Measurements from ENCODE around the gene TECTA.
"Not testable (repeated sequence)": the region's sequence is repeated elsewhere in the genome, so short reads cannot be mapped to it uniquely, and the experiment has no call there.

The TECTA gene

GRCh38 chr11:121157756-121158155 is 56.7 kb downstream of the TECTA start:
- TF ChIP-seq CTCF (conservative IDR thresholded peaks at IDR 0.05): no peak
- no peak overlapping the region for H3K27ac ChIP-seq

GRCh38 chr11:121159741-121160140 is 58.7 kb downstream of the TECTA start:
- TF ChIP-seq CTCF (conservative IDR thresholded peaks at IDR 0.05): no peak
- peak overlapping the region; percentile 35 for H3K27ac ChIP-seq

GRCh38 chr11:121161349-121161917 is 60.4 kb downstream of the TECTA start:
- no peak overlapping the region for H3K27ac ChIP-seq
- TF ChIP-seq CTCF (conservative IDR thresholded peaks at IDR 0.05): no peak

GRCh38 chr11:121163658-121164308 is 62.7 kb downstream of the TECTA start:
- TF ChIP-seq CTCF (conservative IDR thresholded peaks at IDR 0.05): no peak
- no peak overlapping the region for H3K27ac ChIP-seq

- H3K27ac ChIP-seq: not testable (repeated sequence)
These were observed 76.6 kb downstream of the TECTA start for GRCh38 chr11:121177629-121178028.

- H3K27ac ChIP-seq: no peak overlapping the region
- TF ChIP-seq CTCF (conservative IDR thresholded peaks at IDR 0.05): no peak
These were observed 78.3 kb downstream of the TECTA start for GRCh38 chr11:121179306-121179705.

GRCh38 chr11:121180183-121180582 is 79.1 kb downstream of the TECTA start:
- H3K27ac ChIP-seq: no peak overlapping the region
- no peak for TF ChIP-seq CTCF (conservative IDR thresholded peaks at IDR 0.05)

GRCh38 chr11:121188776-121189175 is 87.7 kb downstream of the TECTA start:
- no peak overlapping the region for H3K27ac ChIP-seq
- TF ChIP-seq CTCF (conservative IDR thresholded peaks at IDR 0.05): no peak
